ENCODE measurements around the gene CTNNB1. TPM values are rescaled to one million over a fixed set of nuclear protein-coding genes. Genes with fewer than 3 reads are reported as not detected.

Gene CTNNB1
- total and polyA plus RNA-seq, 2 of the 8 experiments (the other 6 are each of a cell fraction or from before 2014, with no cell fraction given), result 356 to 579 TPM

- TF ChIP-seq CHD7 (IDR thresholded peaks at IDR 0.05; ENCODE audit: insufficient replicate concordance, low read length) (no peak), GABPA (IDR thresholded peaks at IDR 0.05; ENCODE audit: borderline replicate concordance, insufficient read depth, low read length) (no peak), CHD1 (IDR thresholded peaks at IDR 0.05; ENCODE audit: low read depth, low read length) (no peak), CTBP2 (IDR thresholded peaks at IDR 0.05; ENCODE audit: borderline replicate concordance, insufficient read depth, insufficient read length, low read length) (no peak), ZNF274 (IDR thresholded peaks at IDR 0.05; ENCODE audit: borderline replicate concordance, extremely low read depth, low read length) (no peak), SAP30 (IDR thresholded peaks at IDR 0.05; ENCODE audit: insufficient read depth, insufficient replicate concordance, low read length) (no peak), RXRA (IDR thresholded peaks at IDR 0.05; ENCODE audit: insufficient read depth, low read depth, low read length) (no peak), EZH2 (IDR thresholded peaks at IDR 0.05; ENCODE audit: low read depth, low read length, severe bottlenecking) (no peak), TAF7 (optimal IDR thresholded peaks at IDR 0.05; ENCODE audit: borderline replicate concordance, low read depth, low read length) (no peak)
Observed at GRCh38 chr3:41234823-41235721, 35.8 kb downstream of the CTNNB1 start (continued).

All from H1 (cell line).